Measurements from ENCODE around the gene C2CD4A.
"Not testable (repeated sequence)": the region's sequence is repeated elsewhere in the genome, so short reads cannot be mapped to it uniquely, and the experiment has no call there.

The C2CD4A gene, protein sequence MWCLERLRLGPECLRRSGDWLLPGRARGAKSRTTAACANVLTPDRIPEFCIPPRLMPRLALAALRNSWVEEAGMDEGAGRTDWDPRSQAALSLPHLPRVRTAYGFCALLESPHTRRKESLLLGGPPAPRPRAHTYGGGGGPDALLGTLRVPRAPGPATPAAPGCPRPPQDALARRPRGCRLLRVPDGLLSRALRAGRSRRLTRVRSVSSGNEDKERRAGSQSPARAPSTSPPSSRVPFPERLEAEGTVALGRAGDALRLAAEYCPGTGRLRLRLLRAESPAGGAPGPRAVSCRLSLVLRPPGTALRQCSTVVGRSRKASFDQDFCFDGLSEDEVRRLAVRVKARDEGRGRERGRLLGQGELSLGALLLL

DNA sequence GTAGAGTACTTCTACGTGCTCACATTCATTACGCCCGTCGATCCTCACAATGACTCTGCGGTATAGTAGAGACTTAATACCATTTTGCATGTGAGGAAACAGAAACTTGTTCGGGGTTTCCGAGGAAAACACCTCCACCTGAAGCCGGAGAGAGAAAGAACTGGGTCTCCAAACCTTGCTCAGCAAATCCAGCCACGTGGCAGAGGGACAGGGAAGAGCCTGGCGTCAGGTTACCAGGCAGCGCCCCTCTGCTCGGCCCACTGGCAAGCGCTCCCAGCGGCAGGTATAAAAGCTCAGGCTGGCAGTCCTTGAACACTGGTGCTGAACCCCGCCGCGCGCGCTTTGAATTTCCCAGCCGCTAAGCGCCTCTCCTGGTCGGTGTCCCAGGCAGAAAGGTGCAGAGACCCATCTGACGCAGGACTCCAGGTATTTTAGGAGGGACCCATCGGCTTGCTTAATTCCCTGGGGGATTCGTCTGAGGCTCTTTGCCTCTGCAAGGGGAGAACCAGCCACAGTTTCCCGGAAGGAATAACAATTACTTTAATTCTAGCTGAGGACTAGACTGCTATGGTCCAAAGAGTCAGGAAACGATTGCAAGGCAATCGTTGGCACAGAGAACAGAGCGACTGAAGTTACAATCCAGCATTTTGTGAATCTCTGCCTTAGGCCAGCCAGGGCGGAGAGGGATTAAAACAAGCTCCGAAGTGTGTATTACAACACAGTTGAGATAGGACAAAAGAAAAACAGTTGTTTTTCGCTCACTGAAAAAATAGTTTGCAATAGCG is at the start of gene C2CD4A:
TSS of gene C2CD4A (plus strand) at position 315 of the 785 bp plus-strand sequence. CDS start 637 bp downstream, outside the sequence.
- DNase-seq (ENCODE audit: low spot score): peak; percentile 57

DNA sequence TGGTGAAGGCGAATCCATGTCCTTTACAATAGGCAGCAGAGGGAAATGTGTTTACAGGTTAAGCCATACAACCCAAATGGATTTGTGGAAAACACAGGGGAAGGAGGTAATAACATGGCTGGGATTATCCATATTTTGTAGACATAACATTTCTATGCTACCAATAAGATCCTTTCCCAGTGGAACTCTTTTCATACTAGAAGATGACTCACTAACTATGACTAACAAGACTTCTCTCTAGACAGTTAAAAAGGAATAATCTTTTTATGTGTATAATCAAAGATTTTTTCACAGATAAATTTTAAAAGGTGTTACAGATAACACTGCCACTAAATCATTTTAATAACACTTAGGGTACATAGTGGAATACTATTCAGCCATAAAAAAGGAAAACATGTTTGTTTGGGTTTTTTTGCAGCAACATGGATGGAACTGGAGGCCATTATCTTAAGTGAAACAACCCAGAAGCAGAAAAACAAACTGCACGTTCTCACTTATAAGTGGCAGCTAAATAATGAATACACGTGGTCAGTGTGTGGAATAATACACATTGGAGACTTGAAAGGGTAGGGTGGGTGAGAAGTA is 46.1 kb upstream of the C2CD4A start:
- DNase-seq (ENCODE audit: low spot score): no peak

DNA sequence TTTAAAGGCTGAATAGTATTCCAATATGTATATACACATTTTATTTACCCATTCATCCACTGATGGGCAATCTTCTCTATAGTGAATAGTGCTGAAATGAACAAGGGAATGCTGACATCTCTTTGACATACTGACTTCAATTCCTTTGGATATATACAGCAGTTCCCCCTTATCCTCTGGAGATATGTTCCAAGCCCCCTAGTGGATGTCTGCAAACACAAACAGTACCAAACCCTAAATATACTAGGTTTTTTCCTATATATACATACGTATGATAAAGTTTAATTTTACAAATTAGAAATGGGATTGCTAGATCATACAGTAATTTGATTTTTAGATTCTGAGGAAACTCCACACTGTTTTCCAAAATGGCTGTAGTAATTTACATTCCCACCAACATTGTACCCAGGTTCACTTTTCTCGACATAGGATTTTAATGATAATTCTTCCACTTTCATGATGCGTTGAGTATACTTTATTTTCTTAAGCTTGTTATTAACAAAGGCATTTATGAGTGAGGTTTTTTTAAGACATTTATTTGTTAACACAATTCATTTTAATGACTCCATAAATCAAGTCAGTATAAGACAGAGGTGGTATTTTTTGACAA is 44.7 kb upstream of the C2CD4A start:
- DNase-seq (ENCODE audit: low spot score): no peak

DNA sequence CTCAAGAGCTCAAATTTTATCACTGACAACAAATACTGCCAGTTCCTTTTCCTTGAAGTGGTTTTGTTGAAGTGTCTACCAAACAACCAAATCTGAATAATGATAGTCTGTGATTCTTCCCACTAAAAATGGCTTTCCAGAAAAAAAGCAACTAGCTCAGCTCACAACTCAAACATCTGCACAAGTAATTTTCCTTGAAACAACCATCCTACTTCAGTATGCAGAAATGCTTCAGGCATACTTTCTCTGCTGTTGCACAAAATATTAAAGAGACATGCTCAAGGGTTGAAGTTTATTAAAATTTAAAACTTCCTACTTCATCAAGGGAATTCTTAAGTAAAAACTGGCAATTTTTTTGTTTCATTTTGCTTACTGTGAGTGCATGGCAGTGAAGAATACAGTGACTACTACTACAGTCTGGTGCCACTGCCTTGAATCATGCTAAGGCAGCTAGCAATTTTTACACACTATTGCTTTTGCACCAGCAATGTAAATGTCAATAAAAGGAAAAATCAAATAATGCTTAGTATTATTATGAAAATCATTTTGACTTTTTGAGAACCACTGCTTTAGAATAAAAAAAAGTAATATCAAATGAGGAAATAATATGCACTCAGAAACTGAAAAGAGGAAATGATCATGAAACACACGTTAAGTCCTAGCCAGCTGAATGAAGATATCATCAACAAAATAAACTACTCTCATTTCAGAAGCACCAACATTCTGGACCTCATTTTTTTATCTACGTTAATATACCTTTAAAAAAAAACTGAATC is 40.1 kb upstream of the C2CD4A start:
- DNase-seq (ENCODE audit: low spot score): no peak

DNA sequence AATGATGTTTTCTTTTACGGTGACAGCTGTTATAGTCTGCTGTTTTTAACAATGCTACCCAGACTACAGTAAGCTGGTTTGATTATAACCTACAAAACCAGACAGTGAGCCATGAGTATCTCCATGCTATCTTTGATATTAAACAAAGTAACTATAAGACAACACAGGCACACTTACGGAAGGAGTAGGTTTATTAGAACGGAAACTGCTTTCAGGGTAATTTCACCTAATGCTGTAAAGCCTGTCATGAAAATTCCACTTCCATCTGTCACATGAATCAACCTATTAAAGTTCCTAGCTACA is 39.6 kb upstream of the C2CD4A start:
- DNase-seq (ENCODE audit: low spot score): no peak

DNA sequence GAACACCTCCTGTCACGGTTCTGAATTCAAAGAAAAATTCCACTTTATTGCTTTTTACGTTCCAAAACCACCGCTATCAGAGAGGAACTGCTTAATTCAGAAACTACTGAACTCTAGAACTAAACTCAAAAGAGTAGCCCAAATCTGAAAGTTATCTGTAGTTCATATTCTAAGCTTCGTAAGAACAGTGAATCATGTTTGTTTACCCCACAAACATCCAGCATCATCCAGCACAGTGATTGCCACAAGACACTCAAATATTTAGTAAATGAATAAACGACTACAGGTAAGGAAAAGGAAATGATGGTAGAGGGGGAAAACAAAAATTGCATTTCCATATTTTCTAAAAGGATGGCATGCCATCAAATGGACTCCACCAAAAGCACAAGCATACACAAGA is 38.9 kb upstream of the C2CD4A start:
- DNase-seq (ENCODE audit: low spot score): no peak

DNA sequence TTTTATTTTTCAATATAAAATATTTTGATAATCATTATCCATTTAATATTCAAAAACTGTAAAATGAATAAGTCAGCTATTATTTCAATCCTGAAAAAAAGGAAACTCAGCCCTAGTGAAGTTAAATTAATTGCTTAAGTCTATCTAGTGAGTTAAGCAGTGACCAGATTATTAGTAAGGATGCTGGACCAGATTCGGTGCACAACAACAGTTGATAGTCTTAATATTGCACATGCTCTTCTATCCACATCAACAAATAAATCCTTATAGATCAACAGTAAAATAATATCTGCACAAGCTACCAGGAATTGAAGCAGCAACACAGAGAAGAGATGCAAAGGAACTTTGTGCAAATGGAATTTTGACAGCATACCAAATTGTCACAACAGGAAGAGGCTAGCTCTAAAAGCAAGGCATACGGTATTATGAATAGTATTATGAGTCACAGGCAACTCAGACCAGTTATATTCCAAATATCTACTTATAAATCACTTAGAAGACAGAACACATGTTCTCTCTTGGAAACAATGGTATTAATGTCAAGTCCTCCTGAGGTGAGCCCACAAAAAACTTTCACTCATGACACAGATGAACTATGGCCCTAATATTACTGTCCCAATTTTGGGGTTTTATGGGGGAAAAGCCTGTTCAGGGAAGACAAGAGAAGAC is 31.4 kb upstream of the C2CD4A start:
- DNase-seq (ENCODE audit: low spot score): no peak

DNA sequence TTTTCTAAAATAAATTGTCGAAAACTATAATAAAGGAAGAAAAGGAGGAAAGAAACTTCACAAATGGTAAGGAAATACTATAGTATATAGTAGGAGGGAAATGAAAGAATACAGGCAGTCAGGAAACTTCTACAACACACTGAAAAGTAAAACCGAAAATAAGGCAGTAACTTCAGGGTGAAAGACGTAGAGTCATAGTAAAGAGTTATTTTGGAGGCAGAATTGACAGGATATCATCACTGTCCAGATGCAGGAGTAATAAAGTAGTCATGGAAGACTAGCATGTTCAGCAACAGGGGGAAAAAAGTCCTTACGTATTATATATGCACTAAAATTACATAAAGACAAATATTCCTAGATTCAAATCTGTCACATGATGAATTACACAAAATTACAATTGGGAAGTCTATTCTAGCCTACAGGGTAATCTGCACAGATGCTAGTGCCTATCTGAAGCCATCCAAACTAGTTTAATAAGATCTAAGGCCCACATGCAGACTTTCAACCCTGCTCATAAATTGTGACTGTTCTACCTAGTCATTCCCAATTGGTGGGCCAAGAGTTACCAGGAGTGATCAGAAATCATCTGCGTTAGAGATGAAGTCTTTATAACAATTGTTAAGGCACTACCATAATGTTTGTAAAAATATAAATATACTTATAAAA is 20.6 kb upstream of the C2CD4A start:
- DNase-seq (ENCODE audit: low spot score): no peak

DNA sequence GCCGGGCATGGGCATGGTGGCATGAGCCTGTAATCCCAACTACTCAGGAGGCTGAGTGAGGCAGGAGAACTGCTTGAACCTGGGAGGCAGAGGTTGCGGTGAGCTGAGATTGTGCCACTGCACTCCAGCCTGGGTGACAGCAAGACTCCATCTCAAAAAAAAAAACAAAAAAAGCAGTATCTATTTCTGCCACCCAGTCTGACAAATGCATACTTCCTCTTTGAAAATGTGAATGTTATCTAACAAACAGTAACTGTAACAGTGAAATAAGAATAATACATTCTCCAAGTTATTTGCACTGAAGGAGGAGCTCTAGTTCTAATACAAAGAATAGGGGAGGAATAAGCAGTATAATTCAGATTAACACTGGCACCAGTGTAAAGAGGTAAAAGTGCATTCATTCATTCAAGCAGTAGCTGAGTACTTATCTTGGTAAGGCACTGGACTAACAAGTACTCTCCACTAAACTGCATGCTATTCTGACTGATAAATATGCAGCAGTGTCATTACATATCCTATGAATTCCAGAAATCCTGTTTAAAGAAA is 19.4 kb upstream of the C2CD4A start:
- DNase-seq (ENCODE audit: low spot score): no peak

DNA sequence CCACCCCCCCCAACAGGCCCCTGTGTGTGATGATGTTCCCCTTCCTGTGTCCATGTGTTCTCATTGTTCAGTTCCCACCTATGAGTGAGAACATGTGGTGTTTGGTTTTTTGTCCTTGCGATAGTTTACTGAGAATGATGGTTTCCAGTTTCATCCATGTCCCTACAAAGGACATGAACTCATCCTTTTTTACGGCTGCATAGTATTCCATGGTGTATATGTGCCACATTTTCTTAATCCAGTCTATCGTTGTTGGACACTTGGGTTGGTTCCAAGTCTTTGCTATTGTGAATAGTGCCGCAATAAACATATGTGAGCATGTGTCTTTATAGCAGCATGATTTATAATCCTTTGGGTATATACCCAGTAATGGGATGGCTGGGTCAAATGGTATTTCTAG is 18.5 kb upstream of the C2CD4A start:
- DNase-seq (ENCODE audit: low spot score): not testable (repeated sequence)

DNA sequence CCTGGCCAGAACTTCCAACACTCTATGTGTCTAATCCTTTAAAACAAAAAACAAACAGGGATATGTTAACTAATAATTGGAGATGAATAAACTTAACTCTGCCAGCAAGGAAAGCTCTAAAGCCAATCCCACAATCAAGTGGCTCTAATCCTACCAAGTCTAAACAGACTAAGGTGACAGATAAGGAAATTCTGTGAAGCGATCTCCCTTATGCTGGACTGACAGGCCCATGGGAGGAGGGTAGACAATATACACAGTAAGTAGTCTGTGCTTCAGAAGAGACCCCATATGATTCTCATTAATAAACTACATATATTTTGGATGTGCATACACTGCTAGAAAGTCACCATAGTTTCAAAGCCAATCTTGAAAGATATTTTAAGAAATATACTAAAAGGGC is 16.7 kb upstream of the C2CD4A start:
- no peak for DNase-seq (ENCODE audit: low spot score)

DNA sequence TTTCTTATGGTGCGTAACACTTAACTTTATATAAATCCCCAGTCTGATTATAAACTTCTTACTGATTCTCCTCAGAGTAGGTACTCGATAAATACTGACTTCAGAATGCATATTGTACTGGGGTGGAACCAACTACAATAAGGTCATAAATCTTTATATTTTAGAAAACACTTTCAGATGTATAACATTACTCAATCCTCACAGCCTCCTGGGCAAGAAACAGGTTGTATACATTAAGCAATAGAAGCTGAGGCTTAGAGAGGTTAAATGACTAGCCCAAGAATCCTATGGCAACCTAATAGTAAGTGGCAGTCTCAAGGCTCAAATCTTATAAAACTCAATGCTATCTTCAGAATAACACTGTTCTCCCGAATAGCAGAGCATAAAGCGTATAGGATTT is 15.6 kb upstream of the C2CD4A start:
- DNase-seq (ENCODE audit: low spot score): no peak

DNA sequence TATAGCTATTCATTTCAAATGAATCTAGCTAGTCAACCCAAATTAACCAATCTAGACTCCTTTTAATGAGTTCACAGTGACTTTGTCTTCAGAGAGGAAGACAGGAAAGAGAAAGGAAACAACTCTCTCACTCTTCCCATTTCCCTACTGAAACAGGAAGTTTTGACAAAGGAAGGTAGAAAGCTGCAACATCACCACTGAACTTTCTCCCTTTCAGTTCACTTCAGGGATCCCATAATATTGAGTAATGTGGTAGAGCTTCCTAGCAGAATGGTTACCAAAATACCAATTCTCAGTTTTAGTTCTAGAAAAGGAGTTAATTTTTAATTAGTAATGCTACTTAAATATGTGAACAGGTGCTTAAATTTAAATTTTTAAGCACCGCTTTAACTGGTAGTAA is 14.1 kb upstream of the C2CD4A start:
- DNase-seq (ENCODE audit: low spot score): no peak

DNA sequence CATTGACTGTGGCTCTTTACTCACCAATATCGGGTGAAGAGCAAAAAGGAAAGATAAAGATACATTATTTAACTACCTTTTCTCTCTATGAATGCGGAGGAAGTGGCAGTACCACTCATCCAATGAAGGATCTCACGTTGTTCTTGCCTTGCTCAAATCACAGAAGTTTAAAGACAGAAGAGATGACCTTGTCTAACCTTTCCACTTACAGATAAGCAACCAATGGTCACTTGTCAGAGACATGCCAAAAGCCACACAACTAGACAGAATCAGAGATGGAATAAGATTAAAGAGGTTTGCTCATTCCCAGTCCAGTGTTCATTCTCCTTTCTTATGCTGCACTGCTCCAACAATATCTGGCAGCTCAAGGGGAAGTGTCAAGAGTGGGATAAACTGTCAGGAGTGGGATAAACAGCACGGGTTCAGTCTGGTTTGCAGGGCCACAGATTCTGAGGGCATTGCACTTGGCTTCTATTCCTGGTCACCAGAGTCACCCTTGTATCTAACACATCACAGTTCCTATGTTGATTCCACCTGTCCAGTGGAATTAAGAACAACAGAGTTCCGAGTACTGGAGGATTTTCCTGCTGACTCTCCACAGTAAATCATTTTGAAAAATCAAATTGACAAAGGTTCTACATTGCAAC is 13.2 kb upstream of the C2CD4A start:
- DNase-seq (ENCODE audit: low spot score): no peak

DNA sequence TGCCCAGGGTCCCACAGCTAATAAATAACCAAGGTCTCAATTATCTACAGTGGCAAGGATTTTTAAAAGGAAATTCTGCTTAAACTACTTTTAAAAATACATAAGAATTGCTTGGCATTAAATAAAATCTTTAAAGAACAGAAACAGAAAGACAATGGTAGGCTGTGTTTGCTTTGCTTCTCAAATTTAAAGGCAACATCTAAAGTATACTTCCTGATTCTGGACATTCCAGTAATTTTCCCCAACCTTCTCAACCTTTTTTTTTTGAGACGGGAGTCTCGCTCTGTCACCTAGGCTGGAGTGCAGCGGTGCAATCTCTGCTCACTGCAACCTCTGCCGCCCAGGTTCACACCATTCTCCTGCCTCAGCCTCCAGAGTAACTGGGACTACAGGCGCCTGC is 11.8 kb upstream of the C2CD4A start:
- no peak for DNase-seq (ENCODE audit: low spot score)

DNA sequence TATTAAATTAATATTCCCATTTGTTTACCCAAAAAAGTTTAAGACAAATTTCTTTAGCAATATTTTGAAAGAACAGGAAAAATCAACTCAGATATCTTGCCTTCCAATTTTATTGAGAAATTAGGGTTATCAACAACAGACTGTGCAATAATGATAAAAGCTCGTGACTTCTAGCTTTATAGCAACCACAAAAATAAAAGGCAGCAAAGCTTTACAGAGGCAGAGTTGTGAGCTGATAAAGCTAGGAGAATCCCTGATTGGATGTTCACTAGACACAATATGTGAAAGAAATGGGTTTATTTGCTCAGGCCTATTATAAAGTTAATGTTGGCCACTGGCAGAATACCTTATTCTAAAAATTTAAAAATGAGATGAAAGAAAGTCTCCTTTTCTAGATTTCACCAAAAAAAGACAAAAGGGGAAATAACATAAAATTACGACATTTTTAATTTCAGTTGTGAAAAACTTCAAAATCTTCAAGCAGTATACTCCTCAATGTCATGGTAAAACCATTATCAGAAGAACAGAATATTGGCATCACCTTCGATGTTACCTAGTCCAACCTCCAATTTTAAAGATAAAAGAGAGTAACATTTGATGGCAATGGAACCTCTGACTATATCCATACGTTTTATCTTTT is 9.3 kb upstream of the C2CD4A start:
- no peak for DNase-seq (ENCODE audit: low spot score)

DNA sequence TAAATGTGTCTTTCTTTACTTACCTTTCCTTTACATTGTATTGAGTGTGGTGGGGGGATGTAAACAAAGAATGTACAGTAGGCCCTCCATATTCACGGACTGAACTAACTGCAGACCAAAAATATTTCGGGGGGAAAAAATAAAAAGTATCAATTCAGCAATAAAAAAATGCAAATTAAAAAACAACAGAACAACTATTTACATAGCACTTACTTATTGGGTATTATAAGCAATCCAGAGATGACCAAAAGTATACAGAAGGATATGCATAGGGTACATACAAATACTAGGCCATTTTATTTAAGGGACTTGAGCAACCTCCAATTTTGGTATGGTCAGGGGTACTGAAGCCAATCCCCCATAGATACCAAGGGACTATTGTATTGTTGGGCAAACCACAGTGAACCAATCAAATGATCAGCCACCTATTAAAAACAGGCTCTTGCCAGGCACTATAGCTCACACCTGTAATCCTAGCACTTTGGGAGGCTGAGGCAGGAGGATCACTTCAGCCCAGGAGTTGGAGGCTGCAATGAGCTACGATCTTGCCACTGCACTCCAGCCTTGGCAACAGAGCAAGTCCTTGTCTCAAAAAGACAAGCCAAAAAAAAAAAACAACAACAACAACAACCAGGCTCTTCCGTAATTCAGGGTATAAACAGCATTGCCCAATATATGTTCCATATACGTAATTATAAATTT is 8.3 kb upstream of the C2CD4A start:
- no peak for DNase-seq (ENCODE audit: low spot score)

DNA sequence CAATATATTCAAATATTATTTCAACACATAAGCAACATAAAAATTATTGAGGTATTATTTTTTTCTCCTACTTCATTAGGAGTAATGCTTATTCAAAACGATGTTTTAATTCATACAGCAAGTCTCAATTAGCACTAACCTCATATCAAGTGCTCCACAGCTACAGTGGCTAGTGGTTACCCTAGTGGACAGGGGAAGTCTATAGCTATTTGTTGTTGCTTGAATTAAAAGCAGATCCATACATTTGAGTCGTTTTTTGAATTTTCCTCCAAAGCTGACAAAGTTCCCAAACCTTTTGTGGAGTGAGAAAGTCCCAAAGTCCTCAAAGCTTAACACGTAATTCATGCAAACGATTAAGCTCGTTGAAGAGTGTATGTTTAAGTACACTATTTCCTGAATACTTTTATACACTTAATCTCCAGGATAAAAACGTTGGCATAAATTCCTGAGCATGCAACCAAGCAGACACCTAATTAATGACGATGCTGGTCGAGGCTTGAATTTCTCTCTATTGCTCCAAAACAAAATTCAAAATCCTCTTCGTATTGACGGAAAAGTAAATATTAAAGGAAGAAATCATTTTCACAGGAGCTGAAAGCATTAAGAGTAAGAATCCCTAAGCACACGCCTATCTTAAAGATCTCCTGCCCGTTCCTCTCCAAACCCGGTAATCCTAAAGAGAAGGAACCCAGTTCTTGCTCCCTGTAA is 7.5 kb upstream of the C2CD4A start:
- DNase-seq (ENCODE audit: low spot score): no peak

DNA sequence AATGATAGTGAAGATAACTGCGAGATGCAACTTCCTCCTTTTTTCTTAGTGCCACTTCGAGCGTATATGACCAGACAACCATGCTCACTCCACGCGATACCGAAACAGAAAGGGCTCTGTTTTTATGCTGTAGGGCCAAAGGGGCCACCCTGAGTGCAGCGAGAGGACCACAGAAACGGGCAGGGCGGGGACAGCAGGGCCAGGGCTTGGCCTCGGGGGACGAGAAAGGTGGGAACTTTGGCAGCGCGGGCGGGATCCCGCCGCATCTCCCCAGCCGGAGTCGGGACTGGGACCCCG is 7.0 kb upstream of the C2CD4A start:
- peak; percentile 43 for DNase-seq (ENCODE audit: low spot score)
